Erythroblast (primary cell): ENCODE data around the gene TINAGL1.

ENCODE experiments used
- GATA1 ChIP-seq: IDR thresholded peaks from 2 replicates; pipeline ENCODE4 v1.6.1; 2011; ENCODE audit warnings: low read depth, mild to moderate bottlenecking, control low read depth, low read length, moderate library complexity
- POLR2A ChIP-seq: IDR thresholded peaks from 2 replicates; pipeline ENCODE4 v1.6.1; 2011; ENCODE audit warnings: mild to moderate bottlenecking, low read length

DNA sequence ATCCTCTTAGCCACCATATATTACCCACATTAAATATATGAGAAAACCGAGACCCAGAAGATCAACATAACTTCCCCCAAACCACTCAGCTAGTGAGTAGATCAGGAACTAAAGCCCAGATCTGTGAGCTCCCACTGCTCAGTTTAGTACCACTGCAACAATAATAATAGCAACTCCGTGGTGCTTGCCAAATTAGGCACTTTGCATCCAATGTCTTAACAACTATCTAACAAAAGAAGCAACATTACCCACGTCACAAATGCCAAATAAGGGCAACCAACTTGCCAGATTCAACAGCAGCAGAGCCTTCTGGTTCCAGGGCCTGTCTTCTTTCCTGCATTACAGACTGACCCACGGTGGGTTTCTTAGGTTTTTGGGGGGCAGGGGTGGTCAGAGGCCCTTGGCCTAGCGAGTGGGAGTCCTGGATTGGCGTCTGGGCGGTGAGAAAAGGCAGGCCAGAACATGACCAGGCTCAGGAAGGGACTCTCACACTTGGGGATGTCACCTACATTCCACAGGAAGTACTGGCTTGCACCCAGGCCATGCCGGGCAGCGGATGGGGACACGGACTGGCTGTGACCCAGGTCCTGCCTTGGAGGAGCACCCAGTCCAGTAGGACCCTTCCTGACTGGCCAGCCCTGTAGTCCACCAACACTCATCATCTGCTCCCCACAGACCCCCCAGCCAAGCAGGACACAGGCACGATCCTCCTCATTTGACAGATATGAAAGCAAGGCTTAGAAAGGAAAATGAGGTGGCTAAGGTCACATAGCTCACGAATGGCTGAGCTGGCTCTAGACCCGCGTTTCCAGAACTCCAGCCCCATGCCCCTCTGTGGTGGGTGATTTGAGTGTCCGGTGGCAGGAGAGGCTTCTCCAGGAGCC lies 45.8 kb downstream of the TINAGL1 start:
- TF ChIP-seq POLR2A (no peak), GATA1 (no peak)
